ENCODE results near the gene EPHA4.

Gene EPHA4

DNA sequence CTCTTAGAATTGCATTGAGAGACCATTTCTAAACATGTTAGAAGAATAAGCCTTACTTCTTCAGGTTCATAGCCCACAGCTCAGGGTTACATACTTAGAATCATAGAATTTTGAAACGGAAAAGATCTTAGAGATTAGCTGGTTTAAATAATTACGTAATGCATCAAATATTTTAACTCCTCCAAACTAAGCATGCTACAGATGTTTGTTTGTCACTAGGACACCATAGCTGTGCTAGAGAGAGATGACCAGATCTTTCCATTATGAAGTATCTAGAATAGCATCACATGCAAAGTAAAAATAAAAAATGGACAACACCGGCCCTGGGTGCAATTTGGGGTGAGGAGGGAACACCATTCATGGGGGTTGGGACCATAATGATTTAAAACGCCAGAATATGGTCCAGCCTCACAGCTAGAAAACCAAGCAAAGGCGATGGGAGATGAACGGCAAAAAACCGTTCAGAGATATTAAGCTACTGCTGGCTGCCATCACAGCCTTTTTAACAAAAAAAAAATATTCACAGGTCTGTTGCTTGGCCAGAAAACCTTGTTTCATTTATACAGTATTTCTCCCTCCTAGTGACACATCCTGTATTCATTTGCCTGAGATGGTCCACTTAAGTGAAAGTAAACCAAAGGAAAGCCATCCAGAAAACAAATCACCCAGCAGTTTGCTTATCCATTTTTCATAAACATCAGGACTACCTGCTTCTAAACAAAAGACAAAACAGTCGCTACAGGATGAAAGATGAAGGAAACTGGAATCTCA is 94.2 kb downstream of the EPHA4 start:
- H3K9ac ChIP-seq (ENCODE audit: low read length), result no peak overlapping the region
- H3K9me3 ChIP-seq (ENCODE audit: control insufficient read depth, low read length), result no peaks in the 10 kb centered on the region
- H3K4me1 ChIP-seq (ENCODE audit: control insufficient read depth, insufficient read depth, low read length), result no peaks in the 10 kb centered on the region
- no peaks in the 10 kb centered on the region for H3K36me3 ChIP-seq (ENCODE audit: control insufficient read depth, insufficient read depth, low read length)
- H3K4me3 ChIP-seq (ENCODE audit: low read length), result no peak overlapping the region
- H3K27me3 ChIP-seq (ENCODE audit: control insufficient read depth, insufficient read depth, low read length), result no peaks in the 10 kb centered on the region

GRCh38 chr2:221476195-221476594 is 95.9 kb downstream of the EPHA4 start:
- no peaks in the 10 kb centered on the region for H3K4me1 ChIP-seq (ENCODE audit: control insufficient read depth, insufficient read depth, low read length)
- no peak overlapping the region for H3K4me3 ChIP-seq (ENCODE audit: low read length)
- H3K9ac ChIP-seq (ENCODE audit: low read length), result no peak overlapping the region
- no peaks in the 10 kb centered on the region for H3K27me3 ChIP-seq (ENCODE audit: control insufficient read depth, insufficient read depth, low read length)
- H3K9me3 ChIP-seq (ENCODE audit: control insufficient read depth, low read length), result no peaks in the 10 kb centered on the region
- no peaks in the 10 kb centered on the region for H3K36me3 ChIP-seq (ENCODE audit: control insufficient read depth, insufficient read depth, low read length)

DNA sequence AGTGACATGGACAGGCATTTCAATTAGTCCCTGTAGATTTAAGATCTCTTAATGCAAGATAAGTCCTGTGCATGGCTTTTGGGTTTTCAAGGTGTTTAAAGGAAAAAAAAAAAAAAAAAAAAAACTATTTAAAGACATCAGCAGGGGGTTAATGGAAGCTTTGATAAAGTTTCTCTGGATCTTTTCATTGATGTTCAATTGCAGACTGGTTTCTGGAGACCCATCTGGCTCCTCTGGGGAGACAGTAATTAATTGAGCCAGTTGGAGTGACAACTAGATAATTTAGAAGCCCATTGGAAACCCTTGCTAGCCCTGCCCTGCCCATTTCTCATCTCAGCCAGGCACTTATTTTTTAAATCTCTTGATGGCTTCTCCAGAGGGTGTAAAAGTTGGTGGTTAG is 98.7 kb downstream of the EPHA4 start:
- Histone ChIP-seq H3K9me3 (ENCODE audit: control insufficient read depth, low read length) (no peaks in the 10 kb centered on the region), H3K4me3 (ENCODE audit: low read length) (no peak overlapping the region), H3K9ac (ENCODE audit: low read length) (no peak overlapping the region), H3K36me3 (ENCODE audit: control insufficient read depth, insufficient read depth, low read length) (no peaks in the 10 kb centered on the region), H3K27me3 (ENCODE audit: control insufficient read depth, insufficient read depth, low read length) (no peaks in the 10 kb centered on the region), H3K4me1 (ENCODE audit: control insufficient read depth, insufficient read depth, low read length) (no peaks in the 10 kb centered on the region)

GRCh38 chr2:221468317-221468716 is 103.8 kb downstream of the EPHA4 start:
- no peaks in the 10 kb centered on the region for H3K9me3 ChIP-seq (ENCODE audit: control insufficient read depth, low read length)
- H3K4me3 ChIP-seq (ENCODE audit: low read length), result no peak overlapping the region
- H3K27me3 ChIP-seq (ENCODE audit: control insufficient read depth, insufficient read depth, low read length), result no peaks in the 10 kb centered on the region
- H3K9ac ChIP-seq (ENCODE audit: low read length), result no peak overlapping the region
- H3K36me3 ChIP-seq (ENCODE audit: control insufficient read depth, insufficient read depth, low read length), result no peaks in the 10 kb centered on the region
- H3K4me1 ChIP-seq (ENCODE audit: control insufficient read depth, insufficient read depth, low read length), result no peaks in the 10 kb centered on the region

GRCh38 chr2:221467610-221468009 is 104.5 kb downstream of the EPHA4 start:
- Histone ChIP-seq H3K9me3 (ENCODE audit: control insufficient read depth, low read length) (no peaks in the 10 kb centered on the region), H3K36me3 (ENCODE audit: control insufficient read depth, insufficient read depth, low read length) (no peaks in the 10 kb centered on the region), H3K4me1 (ENCODE audit: control insufficient read depth, insufficient read depth, low read length) (no peaks in the 10 kb centered on the region), H3K9ac (ENCODE audit: low read length) (no peak overlapping the region), H3K4me3 (ENCODE audit: low read length) (no peak overlapping the region), H3K27me3 (ENCODE audit: control insufficient read depth, insufficient read depth, low read length) (no peaks in the 10 kb centered on the region)

GRCh38 chr2:221466744-221467143 is 105.4 kb downstream of the EPHA4 start:
- Histone ChIP-seq H3K27me3 (ENCODE audit: control insufficient read depth, insufficient read depth, low read length) (no peaks in the 10 kb centered on the region), H3K4me1 (ENCODE audit: control insufficient read depth, insufficient read depth, low read length) (no peaks in the 10 kb centered on the region), H3K9ac (ENCODE audit: low read length) (no peak overlapping the region), H3K4me3 (ENCODE audit: low read length) (no peak overlapping the region), H3K9me3 (ENCODE audit: control insufficient read depth, low read length) (no peaks in the 10 kb centered on the region), H3K36me3 (ENCODE audit: control insufficient read depth, insufficient read depth, low read length) (no peaks in the 10 kb centered on the region)

GRCh38 chr2:221465776-221466175 is 106.3 kb downstream of the EPHA4 start:
- no peaks in the 10 kb centered on the region for H3K27me3 ChIP-seq (ENCODE audit: control insufficient read depth, insufficient read depth, low read length)
- H3K36me3 ChIP-seq (ENCODE audit: control insufficient read depth, insufficient read depth, low read length), result no peaks in the 10 kb centered on the region
- no peaks in the 10 kb centered on the region for H3K4me1 ChIP-seq (ENCODE audit: control insufficient read depth, insufficient read depth, low read length)
- H3K9ac ChIP-seq (ENCODE audit: low read length), result no peak overlapping the region
- H3K9me3 ChIP-seq (ENCODE audit: control insufficient read depth, low read length), result no peaks in the 10 kb centered on the region
- H3K4me3 ChIP-seq (ENCODE audit: low read length), result no peak overlapping the region

DNA sequence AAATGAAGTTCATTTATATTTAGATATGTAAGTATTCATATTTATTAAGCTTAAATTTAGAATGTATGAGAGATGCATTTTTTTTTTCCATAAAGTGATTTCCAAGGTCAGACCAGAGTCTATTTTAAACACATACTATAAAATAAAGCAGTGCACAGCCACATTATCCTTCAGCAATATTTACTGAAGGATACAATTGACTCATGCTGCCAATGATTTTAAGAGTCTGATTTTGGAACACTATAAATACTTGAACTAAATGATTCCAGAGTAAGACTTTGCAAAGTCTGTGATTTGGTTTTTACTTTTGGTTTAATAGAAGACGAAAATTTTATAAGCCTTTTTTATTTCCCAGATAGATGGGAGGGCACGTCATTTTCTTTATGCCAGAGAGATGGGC is 107.1 kb downstream of the EPHA4 start:
- Histone ChIP-seq H3K4me3 (ENCODE audit: low read length) (no peak overlapping the region), H3K9me3 (ENCODE audit: control insufficient read depth, low read length) (no peaks in the 10 kb centered on the region), H3K27me3 (ENCODE audit: control insufficient read depth, insufficient read depth, low read length) (no peaks in the 10 kb centered on the region), H3K36me3 (ENCODE audit: control insufficient read depth, insufficient read depth, low read length) (no peaks in the 10 kb centered on the region), H3K9ac (ENCODE audit: low read length) (no peak overlapping the region), H3K4me1 (ENCODE audit: control insufficient read depth, insufficient read depth, low read length) (no peaks in the 10 kb centered on the region)

DNA sequence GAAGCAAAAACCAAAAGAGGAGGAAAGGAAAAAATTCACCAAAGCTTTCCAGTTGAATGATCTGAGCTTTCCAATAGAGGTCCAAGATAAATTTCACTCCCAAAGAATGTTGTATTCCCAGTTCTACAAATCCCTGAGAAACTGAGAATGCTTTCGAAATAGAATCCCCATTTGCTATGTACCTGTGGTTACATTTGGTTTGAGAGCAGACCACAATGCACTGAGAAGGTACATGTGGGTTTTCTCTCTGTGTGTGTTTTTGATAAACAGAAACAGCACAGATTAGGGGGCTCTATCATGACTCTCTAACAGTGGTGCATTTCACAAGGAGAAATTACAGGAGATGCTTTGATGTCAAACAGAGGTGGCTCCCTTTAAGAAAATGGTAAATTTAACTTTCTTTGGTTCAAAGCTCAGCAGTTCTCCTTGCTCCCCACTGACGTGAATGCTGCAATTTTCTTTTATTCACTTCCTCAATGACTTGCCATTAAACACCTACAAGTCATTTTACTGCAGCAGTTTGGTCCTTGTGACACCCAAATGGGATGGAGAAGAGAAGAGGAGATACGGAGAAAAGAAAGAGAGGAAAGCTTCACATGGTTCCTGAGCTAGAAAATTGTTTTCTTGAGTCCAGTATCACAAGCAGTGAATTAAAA is 108.7 kb downstream of the EPHA4 start:
- H3K9me3 ChIP-seq (ENCODE audit: control insufficient read depth, low read length), result no peaks in the 10 kb centered on the region
- H3K36me3 ChIP-seq (ENCODE audit: control insufficient read depth, insufficient read depth, low read length), result no peaks in the 10 kb centered on the region
- H3K4me3 ChIP-seq (ENCODE audit: low read length), result no peak overlapping the region
- no peak overlapping the region for H3K9ac ChIP-seq (ENCODE audit: low read length)
- H3K4me1 ChIP-seq (ENCODE audit: control insufficient read depth, insufficient read depth, low read length), result no peaks in the 10 kb centered on the region
- H3K27me3 ChIP-seq (ENCODE audit: control insufficient read depth, insufficient read depth, low read length), result no peaks in the 10 kb centered on the region

DNA sequence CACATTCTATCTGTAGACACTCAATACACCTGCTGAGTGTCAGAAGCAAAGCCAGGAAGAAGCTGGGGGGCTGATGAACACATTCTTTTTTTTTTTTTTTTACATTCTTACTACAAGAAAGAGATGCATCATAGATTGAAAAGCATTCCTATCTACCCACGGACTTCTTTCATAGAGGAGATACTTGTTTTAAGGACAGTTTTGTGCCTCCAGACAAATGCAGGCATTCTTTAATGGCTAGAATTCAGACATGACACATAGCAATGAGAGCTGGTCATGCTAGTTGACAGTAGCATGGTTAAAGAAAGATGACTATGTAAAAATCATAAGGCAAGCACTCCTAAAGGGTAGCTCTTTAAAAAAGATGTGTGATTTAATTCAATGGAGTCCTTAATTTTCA is 110.2 kb downstream of the EPHA4 start:
- Histone ChIP-seq H3K4me3 (ENCODE audit: low read length) (no peak overlapping the region), H3K9ac (ENCODE audit: low read length) (no peak overlapping the region), H3K9me3 (ENCODE audit: control insufficient read depth, low read length) (no peaks in the 10 kb centered on the region), H3K36me3 (ENCODE audit: control insufficient read depth, insufficient read depth, low read length) (no peaks in the 10 kb centered on the region), H3K27me3 (ENCODE audit: control insufficient read depth, insufficient read depth, low read length) (no peaks in the 10 kb centered on the region), H3K4me1 (ENCODE audit: control insufficient read depth, insufficient read depth, low read length) (no peaks in the 10 kb centered on the region)

DNA sequence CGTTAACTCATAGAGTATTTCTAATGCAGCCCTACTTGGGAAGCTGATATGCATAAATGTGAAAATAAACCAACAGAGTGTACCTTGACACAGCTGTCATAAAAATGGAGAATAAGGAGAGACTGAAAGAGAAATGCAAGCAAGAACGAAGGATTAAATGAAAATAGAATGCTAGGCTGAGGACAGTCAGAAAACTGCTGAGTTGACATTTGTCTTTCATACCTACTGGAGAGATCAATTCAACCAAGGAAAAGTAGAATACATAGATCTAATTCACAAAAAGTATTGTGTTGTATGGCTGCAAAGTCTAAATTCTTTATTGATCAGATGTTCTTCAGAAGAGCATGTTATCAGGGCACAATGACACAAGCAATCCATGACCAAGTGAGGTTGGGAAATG is 112.0 kb downstream of the EPHA4 start:
- no peaks in the 10 kb centered on the region for H3K9me3 ChIP-seq (ENCODE audit: control insufficient read depth, low read length)
- H3K4me1 ChIP-seq (ENCODE audit: control insufficient read depth, insufficient read depth, low read length), result no peaks in the 10 kb centered on the region
- no peaks in the 10 kb centered on the region for H3K36me3 ChIP-seq (ENCODE audit: control insufficient read depth, insufficient read depth, low read length)
- no peak overlapping the region for H3K9ac ChIP-seq (ENCODE audit: low read length)
- H3K27me3 ChIP-seq (ENCODE audit: control insufficient read depth, insufficient read depth, low read length), result no peaks in the 10 kb centered on the region
- no peak overlapping the region for H3K4me3 ChIP-seq (ENCODE audit: low read length)

DNA sequence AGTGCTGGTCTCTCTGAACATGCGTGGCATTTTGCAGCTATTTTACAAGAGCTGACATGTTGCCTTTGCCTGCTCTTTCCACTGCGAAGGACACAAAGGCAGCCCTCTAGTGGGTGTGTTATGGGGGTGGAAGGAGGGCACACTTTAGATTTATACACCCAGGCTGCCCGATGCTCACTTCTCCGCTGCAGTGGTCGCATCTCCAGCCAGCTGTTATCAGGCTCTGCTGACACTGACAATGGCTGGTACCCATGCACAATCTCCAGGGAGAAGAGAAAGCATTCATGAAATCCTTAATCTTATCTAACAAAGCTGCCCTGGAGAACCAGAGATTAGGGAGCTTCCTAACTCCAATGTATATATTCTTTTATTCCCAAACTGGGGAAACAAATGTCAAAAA is 113.5 kb downstream of the EPHA4 start:
- H3K4me1 ChIP-seq (ENCODE audit: control insufficient read depth, insufficient read depth, low read length), result no peaks in the 10 kb centered on the region

More for the DNA sequence above, 113.5 kb downstream of the EPHA4 start:
- no peaks in the 10 kb centered on the region for H3K27me3 ChIP-seq (ENCODE audit: control insufficient read depth, insufficient read depth, low read length)
- no peaks in the 10 kb centered on the region for H3K9me3 ChIP-seq (ENCODE audit: control insufficient read depth, low read length)
- no peak overlapping the region for H3K9ac ChIP-seq (ENCODE audit: low read length)
- H3K36me3 ChIP-seq (ENCODE audit: control insufficient read depth, insufficient read depth, low read length), result no peaks in the 10 kb centered on the region
- no peak overlapping the region for H3K4me3 ChIP-seq (ENCODE audit: low read length)
